Right lobe of liver (tissue), 4 donors: Measurements from ENCODE around the gene OR51G2.

Experiments
- POLR2A ChIP-seq: fragments of 450-650 bp; IDR thresholded peaks from one replicate; pipeline ENCODE4 v1.6.1; 2017; ENCODE audit warnings: antibody characterized with exemption, mild to moderate bottlenecking
- TF ChIP-seq, protein P1 (sequence below), 4 donors: fragments of 200-600 bp in 3 of 4; fragments of 450-650 bp in 1 of 4; IDR thresholded peaks; one replicate each; pipeline versions ENCODE4 v1.5.1 to v1.8.0; 2016 to 2022; ENCODE audit warnings: antibody characterized with exemption in 4 of 4, mild to moderate bottlenecking in 2 of 4
- donor health status: DM: no; HTN: no; CAD: no.
- donor health status: DM: no; HTN: no; CAD: no.
- donor health status: DM: no; HTN: yes; CAD: no.

- TF ChIP-seq, protein P1, sequence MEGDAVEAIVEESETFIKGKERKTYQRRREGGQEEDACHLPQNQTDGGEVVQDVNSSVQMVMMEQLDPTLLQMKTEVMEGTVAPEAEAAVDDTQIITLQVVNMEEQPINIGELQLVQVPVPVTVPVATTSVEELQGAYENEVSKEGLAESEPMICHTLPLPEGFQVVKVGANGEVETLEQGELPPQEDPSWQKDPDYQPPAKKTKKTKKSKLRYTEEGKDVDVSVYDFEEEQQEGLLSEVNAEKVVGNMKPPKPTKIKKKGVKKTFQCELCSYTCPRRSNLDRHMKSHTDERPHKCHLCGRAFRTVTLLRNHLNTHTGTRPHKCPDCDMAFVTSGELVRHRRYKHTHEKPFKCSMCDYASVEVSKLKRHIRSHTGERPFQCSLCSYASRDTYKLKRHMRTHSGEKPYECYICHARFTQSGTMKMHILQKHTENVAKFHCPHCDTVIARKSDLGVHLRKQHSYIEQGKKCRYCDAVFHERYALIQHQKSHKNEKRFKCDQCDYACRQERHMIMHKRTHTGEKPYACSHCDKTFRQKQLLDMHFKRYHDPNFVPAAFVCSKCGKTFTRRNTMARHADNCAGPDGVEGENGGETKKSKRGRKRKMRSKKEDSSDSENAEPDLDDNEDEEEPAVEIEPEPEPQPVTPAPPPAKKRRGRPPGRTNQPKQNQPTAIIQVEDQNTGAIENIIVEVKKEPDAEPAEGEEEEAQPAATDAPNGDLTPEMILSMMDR (IDR thresholded peaks at IDR 0.05), result no peak
- TF ChIP-seq POLR2A, result no peak
Measured at GRCh38 chr11:4947505-4947904, 28.4 kb upstream of the OR51G2 start, which contains the start of gene OR51A4.
